ENCODE measurements around the gene ARGFX.
A peak's percentile ranks its signal among the peaks of the same experiment; 100 is the strongest.
"Not testable (repeated sequence)": the region's sequence is repeated elsewhere in the genome, so short reads cannot be mapped to it uniquely, and the experiment has no call there.

Gene ARGFX

GRCh38 chr3:121567649-121568048 is at the start of gene ARGFX:
Gene ARGFX (plus strand): TSS chr3:121567949. CDS start chr3:121570714, 2,765 bp downstream.
- DNase-seq: no peak

- no peak for DNase-seq
These were observed 49.6 kb upstream of the ARGFX start for GRCh38 chr3:121517953-121518655.

- DNase-seq: no peak
These were observed 47.2 kb upstream of the ARGFX start for GRCh38 chr3:121520510-121520909.

- no peak for DNase-seq
These were observed 38.4 kb upstream of the ARGFX start for GRCh38 chr3:121529308-121529707.

GRCh38 chr3:121531269-121531668 is 36.5 kb upstream of the ARGFX start:
- no peak for DNase-seq

- no peak for DNase-seq
These were observed 24.8 kb upstream of the ARGFX start for GRCh38 chr3:121542924-121543323.

GRCh38 chr3:121545049-121545573 is 22.6 kb upstream of the ARGFX start:
- DNase-seq: no peak

GRCh38 chr3:121545574-121546455 is 21.9 kb upstream of the ARGFX start, which contains the start of gene POLQ:
Gene POLQ (minus strand): TSS chr3:121545988. CDS start chr3:121545877, 111 bp downstream.
- peak; percentile 81 to 83 for DNase-seq

- DNase-seq: no peak
These were observed 15.4 kb upstream of the ARGFX start for GRCh38 chr3:121552379-121552778.

GRCh38 chr3:121552797-121553196 is 15.0 kb upstream of the ARGFX start:
- DNase-seq: no peak

GRCh38 chr3:121557426-121557934 is 10.3 kb upstream of the ARGFX start:
- no peak for DNase-seq

- no peak for DNase-seq
These were observed 5.6 kb upstream of the ARGFX start for GRCh38 chr3:121562148-121562547.

- DNase-seq: no peak
These were observed 976 bp upstream of the ARGFX start for GRCh38 chr3:121566773-121567172.

- no peak for DNase-seq
These were observed 6.7 kb downstream of the ARGFX start for GRCh38 chr3:121574449-121574848.

- no peak for DNase-seq
These were observed 13.9 kb downstream of the ARGFX start for GRCh38 chr3:121581691-121582090.

GRCh38 chr3:121584418-121584817 is 16.7 kb downstream of the ARGFX start:
- DNase-seq: no peak

GRCh38 chr3:121592856-121593702 is 25.3 kb downstream of the ARGFX start, which contains the start of gene FBXO40:
Gene FBXO40 (plus strand): TSS chr3:121593379. CDS start chr3:121620576, 27,197 bp downstream.
- DNase-seq: no peak

- not testable (repeated sequence) for DNase-seq
These were observed 26.1 kb downstream of the ARGFX start for GRCh38 chr3:121593806-121594205.

- no peak for DNase-seq
These were observed 27.1 kb downstream of the ARGFX start for GRCh38 chr3:121594850-121595249.

- no peak for DNase-seq
These were observed 28.1 kb downstream of the ARGFX start for GRCh38 chr3:121595765-121596406.

- DNase-seq: no peak
These were observed 30.8 kb downstream of the ARGFX start for GRCh38 chr3:121598564-121598963.

- DNase-seq: not testable (repeated sequence)
These were observed 32.2 kb downstream of the ARGFX start for GRCh38 chr3:121599900-121600299.

Measured in activated CD4-positive, alpha-beta T cell treated with anti-CD3 and anti-CD28 coated beads, Interleukin-2, amount 50 U/mL, for 4 hours (primary cell).